OCI-LY1 (cell line): ENCODE measurements around the gene GYPA.

Source experiments
- CTCF ChIP-seq: fragments of 200-600 bp; sonication (generic), shearing (Covaris generic); IDR thresholded peaks from 2 replicates; pipeline ENCODE4 v1.5.1; 2017; ENCODE audit warnings: mild to moderate bottlenecking, antibody characterized with exemption, low read length, moderate library complexity, mixed read lengths
- EZH2 ChIP-seq: fragments of 200-600 bp; sonication (generic), shearing (Covaris generic); IDR thresholded peaks from 2 replicates; pipeline ENCODE4 v1.8.0; 2017; ENCODE audit warnings: borderline replicate concordance, mixed run types, mild to moderate bottlenecking, antibody characterized with exemption, low read length, moderate library complexity, mixed read lengths

- no peak for TF ChIP-seq CTCF
- TF ChIP-seq EZH2: no peak
Measured at GRCh38 chr4:144178414-144178813, 37.9 kb upstream of the GYPA start.
